PFSK-1 (cell line): ENCODE measurements around the gene TOP1.

ENCODE experiments used
- POLR2AphosphoS5 ChIP-seq: IDR thresholded peaks from 2 replicates; pipeline ENCODE4 v1.6.1; 2012; ENCODE audit warnings: low read depth, mild to moderate bottlenecking, control low read depth, low read length, moderate library complexity
- SIN3A ChIP-seq: IDR thresholded peaks from 2 replicates; pipeline ENCODE4 v1.6.1; 2012; ENCODE audit warnings: mild to moderate bottlenecking, low read length, moderate library complexity, borderline replicate concordance; ENCODE audit not compliant: insufficient read depth
- TAF1 ChIP-seq: IDR thresholded peaks from 2 replicates; pipeline ENCODE4 v1.6.1; 2012; ENCODE audit warnings: low read length, control low read depth, borderline replicate concordance; ENCODE audit not compliant: insufficient read depth
- TF ChIP-seq, protein P1 (sequence below), 2 experiments: IDR thresholded peaks; 2 replicates each; pipeline versions ENCODE4 v1.6.1 to v1.8.0; 2011 to 2012; ENCODE audit warnings: low read depth in 2 of 2, low read length in 2 of 2, control low read depth in 1 of 2, inconsistent platforms in 1 of 2, mild to moderate bottlenecking in 1 of 2, moderate library complexity in 1 of 2; ENCODE audit not compliant: insufficient read depth in 1 of 2

DNA sequence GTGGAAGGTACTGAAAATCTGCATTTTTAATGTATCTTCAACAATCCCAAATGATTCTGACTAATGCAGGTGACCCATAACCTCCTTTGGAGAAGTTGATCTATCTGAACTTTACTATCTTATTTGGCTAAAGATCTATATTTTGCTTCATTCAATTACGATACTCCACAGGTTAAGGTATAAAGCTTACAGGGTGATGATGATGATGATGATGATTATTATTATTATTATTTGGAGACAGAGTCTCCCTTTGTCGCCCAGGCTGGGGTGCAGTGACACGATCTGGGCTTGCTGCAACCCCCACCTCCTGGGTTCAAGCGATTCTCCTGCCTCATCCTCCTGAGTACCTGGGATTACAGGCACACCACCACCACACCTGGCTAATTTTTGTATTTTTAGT lies 13.1 kb downstream of the TOP1 start:
- no peak for TF ChIP-seq TAF1
- no peak for TF ChIP-seq POLR2AphosphoS5
- TF ChIP-seq, protein P1, sequence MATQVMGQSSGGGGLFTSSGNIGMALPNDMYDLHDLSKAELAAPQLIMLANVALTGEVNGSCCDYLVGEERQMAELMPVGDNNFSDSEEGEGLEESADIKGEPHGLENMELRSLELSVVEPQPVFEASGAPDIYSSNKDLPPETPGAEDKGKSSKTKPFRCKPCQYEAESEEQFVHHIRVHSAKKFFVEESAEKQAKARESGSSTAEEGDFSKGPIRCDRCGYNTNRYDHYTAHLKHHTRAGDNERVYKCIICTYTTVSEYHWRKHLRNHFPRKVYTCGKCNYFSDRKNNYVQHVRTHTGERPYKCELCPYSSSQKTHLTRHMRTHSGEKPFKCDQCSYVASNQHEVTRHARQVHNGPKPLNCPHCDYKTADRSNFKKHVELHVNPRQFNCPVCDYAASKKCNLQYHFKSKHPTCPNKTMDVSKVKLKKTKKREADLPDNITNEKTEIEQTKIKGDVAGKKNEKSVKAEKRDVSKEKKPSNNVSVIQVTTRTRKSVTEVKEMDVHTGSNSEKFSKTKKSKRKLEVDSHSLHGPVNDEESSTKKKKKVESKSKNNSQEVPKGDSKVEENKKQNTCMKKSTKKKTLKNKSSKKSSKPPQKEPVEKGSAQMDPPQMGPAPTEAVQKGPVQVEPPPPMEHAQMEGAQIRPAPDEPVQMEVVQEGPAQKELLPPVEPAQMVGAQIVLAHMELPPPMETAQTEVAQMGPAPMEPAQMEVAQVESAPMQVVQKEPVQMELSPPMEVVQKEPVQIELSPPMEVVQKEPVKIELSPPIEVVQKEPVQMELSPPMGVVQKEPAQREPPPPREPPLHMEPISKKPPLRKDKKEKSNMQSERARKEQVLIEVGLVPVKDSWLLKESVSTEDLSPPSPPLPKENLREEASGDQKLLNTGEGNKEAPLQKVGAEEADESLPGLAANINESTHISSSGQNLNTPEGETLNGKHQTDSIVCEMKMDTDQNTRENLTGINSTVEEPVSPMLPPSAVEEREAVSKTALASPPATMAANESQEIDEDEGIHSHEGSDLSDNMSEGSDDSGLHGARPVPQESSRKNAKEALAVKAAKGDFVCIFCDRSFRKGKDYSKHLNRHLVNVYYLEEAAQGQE (IDR thresholded peaks at IDR 0.05; ENCODE audit: insufficient read depth in 1 of 2, low read depth in 2 of 2, low read length in 2 of 2), result no peak
- no peak for TF ChIP-seq SIN3A
